HG02840 (cell line): ENCODE results near the gene E2F1.
"Not testable (repeated sequence)": the region's sequence is repeated elsewhere in the genome, so short reads cannot be mapped to it uniquely, and the experiment has no call there.

ENCODE experiments used
- ATAC-seq: cut with Tn5 transposase; IDR thresholded peaks from one replicate; pipeline ENCODE4 v1.9.1; 2021; ENCODE audit warnings: mild to moderate bottlenecking, moderate library complexity, moderate number of reproducible peaks; ENCODE audit not compliant: unreplicated experiment, low FRiP score

The E2F1 gene

GRCh38 chr20:33647603-33648395 is 38.4 kb downstream of the E2F1 start:
- no peak for ATAC-seq

DNA sequence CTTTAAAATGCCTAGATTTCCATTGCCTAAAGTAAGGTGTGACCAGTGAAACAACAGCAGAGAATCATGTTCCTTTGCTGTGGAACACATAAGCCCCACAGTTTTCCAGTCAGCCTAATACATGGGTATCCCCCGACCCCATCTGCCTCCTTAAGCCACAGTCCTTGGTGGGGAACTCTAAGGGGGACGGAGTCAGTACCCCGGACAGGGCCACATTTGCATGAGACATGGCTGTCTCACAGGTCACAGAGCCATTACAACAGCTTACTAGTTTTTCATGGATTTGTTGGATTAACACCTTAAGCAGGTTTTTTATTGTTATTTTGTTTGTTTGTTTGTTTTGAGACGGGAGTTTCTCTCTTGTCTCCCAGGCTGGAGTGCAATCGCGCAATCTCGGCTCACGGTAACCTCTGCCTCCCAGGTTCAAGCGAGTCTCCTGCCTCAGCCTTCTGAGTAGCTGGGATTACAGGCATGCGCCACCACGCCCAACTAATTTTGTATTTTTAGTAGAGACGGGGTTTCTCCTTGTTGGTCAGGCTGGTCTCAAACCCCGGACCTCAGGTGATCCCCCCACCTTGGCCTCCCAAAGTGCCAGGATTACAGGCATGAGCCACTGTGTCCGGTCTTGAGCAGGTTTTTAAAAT is 39.1 kb downstream of the E2F1 start:
- ATAC-seq: not testable (repeated sequence)

- ATAC-seq: no peak
These were observed 40.0 kb downstream of the E2F1 start for GRCh38 chr20:33646191-33646590.

- no peak for ATAC-seq
These were observed 40.8 kb downstream of the E2F1 start for GRCh38 chr20:33645396-33645795.

GRCh38 chr20:33645072-33645358 is 41.2 kb downstream of the E2F1 start:
- no peak for ATAC-seq

DNA sequence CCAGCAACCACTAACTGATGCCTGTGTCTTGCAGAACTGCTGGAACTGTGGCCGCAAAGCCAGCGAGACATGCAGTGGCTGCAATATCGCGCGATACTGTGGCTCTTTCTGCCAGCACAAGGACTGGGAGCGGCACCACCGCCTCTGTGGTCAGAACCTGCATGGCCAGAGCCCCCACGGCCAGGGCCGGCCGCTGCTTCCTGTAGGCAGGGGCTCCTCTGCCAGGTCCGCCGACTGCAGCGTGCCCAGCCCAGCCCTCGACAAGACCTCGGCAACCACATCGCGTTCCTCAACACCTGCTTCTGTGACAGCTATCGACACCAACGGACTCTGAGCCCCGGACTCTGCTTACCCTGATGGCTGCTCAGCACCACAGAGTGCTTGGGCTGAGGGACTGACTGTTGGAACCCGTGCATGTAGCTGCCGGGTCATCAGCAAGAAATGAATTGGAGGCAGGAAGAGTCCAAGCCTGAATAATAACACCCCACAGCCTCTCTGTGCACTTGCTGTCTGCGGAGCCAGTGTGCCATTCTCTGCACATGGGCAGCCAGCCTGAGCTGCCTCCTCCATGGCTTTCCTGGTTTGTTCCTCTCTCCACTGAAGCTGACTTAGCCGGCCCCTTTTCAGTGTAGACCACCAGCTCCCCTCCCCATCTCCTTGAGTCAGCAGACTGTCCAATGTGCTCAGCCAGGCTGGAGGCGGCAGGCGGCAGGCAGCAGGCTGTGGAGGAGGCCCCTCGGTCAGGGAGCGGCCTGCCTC is 41.7 kb downstream of the E2F1 start:
- ATAC-seq: no peak

DNA sequence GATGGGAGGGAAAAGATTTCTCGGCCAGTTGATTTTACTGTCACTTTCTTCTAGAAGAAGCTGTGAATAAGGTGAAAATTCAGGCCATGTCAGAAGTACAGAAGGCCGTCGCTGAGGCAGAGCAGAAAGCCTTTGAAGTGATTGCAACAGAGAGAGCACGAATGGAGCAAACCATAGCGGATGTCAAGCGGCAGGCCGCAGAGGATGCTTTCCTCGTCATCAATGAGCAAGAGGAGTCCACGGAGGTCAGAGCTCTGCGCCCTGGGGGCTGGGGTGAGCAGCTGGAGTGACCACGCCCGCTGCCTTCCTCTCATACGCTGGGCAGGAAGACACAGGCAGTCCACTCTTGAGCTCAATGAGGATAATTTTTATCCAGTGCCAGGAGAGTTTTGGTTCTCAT is 45.9 kb downstream of the E2F1 start:
- no peak for ATAC-seq

DNA sequence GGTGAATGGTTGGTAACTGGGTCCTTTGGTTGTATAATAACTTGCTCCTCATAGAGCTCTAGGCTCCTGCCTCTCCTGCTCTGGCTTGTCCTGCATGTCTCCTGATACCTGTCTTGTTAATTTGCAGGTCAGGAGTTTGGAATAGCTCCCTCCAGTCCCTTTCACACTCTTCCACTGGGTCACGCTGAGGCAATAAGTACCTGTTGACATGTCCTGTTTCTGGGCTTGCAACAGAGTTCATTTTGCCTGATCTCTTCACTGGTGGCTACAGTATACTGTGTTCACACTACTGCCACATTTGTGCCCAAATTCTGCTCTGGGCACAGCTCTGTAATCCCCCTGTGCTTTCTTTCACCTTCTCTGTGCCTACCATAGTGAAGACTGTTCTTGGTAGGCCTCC is 49.4 kb downstream of the E2F1 start:
- ATAC-seq: no peak

GRCh38 chr20:33635341-33635740 is 50.8 kb downstream of the E2F1 start:
- ATAC-seq: no peak

DNA sequence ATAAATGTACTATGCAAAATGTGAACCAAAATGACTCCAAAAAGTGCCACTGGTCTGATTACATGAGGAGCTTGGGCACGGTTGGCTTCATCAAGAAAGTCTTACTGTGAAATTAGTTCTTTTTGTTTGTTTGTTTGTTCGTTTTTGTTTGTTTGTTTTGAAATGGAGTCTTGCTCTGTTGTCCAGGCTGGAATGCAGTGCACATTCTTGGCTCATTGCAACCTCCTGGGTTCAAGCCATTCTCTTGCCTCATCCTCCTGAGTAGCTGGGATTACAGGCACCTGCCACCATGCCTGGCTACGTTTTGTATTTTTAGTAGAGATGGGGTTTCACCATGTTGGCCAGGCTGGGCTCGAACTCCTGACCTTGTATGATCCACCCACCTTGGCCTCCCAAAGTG is 54.3 kb downstream of the E2F1 start:
- ATAC-seq: not testable (repeated sequence)

GRCh38 chr20:33630507-33630906 is 55.7 kb downstream of the E2F1 start:
- ATAC-seq: no peak

DNA sequence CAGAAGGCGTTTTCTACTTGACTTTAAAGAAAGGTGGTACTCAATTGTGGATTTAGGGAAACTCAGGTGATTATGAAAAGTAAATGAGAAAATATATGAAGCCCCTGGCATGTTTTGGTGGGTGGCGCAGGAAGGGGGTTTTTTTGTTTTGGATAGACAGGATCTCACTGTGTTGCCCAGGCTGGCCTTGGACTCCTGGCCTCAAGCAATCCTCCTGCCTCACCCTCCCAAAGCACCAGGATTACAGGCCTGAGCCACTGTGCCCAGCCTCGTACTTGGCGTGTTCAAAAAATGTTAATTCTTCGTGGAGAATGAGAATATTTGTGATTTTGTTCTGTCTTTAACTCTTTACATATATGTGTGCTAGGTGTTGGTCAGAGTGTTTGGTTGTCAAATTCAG is 56.2 kb downstream of the E2F1 start:
- ATAC-seq: no peak

DNA sequence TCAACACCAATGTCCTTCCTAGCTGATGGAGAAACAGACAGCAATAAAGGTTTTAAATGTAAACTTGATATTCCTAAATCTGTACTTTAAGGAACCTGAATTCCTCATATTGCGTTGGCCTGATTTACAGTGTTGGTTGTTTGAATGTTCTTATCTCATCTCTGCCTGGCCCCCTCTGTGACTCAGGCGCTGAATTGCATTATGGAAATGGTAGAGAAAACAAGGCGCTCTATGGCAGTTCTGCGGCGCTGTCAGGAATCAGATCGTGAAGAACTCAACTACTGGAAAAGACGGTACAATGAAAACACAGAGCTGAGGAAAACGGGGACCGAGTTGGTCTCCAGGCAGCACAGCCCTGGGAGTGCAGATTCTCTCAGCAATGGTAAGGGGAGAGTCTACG is 56.7 kb downstream of the E2F1 start:
- ATAC-seq: no peak

DNA sequence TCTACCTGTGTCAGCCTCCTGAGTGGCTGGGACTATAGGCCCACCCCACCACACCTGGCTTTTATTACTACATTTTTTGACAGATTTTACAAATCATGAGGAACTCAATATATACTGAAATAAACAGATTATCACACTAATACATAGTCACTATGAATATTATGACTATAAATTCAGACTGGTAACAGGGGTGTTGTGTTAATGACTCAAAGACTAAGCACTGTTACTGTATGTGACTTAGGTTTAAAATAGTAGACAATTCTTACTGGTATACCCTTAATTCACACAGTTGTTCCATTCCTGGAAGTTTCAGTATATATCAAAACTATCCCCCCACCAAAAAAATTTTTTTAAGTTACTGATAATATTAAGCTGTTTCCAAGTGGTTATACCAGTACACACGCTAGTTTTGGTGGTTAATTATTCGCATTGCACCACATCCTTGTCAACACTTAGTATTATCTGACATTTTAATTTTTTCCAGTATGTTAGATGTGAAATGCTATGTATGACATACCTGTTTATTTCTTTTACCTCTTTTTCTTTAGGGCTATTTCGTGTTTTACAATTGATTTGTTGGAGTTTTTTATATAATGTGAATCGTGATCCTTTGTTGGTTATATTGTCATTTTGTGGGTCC is 58.5 kb downstream of the E2F1 start:
- no peak for ATAC-seq

DNA sequence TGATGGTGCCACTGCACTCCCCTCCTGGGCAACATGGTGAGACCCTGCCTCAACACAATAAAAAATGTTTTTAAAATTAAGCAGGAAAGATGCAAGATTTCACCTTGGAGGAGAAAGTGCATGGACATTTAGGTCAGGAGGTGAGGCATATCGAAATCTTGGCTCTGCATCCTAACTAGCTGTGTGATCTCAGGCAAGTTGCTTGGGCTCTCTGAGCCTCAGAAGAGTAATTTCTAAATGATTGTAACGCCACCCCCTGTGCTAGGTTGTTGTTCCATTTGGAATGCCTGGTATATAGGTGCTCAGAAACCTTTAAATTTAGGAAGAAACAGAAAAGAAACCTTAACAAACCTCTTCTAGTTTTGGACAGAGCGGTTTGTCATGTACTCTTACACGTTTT is 60.0 kb downstream of the E2F1 start:
- ATAC-seq: no peak
